NT2/D1 (cell line): ENCODE measurements around the gene FAAH.

ENCODE experiments used
- YY1 ChIP-seq: IDR thresholded peaks from 2 replicates; pipeline ENCODE4 v1.6.1; 2011; ENCODE audit not compliant: insufficient read length, insufficient read depth
- ZNF274 ChIP-seq: IDR thresholded peaks from 2 replicates; pipeline ENCODE4 v1.6.1; 2011; ENCODE audit warnings: mild to moderate bottlenecking, low read depth, low read length

DNA sequence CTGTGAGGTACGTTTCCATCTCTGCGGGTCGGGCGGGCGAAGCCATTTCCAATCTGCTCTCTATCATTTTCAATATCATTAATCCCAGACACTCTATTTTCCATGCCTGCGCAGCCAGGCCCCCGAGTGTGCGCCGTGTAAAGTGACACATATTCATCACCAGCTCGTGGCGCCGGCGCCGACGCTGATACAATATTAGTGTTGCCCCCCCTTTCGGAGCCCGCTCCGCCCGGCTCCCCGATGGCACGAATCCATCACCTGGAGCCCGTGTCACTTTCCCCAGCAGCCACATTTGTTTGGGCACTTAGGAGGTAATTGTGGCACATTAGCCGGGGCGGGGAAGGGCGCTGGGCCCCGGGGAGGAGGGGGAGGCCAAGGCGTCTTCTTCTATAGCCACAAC, 61.8 kb downstream of the FAAH start:
- no peak for TF ChIP-seq ZNF274
- no peak for TF ChIP-seq YY1
